Mesenchymal stem cell (in vitro differentiated cells and primary cell): Measurements from ENCODE around the gene EPHX1.
A peak's percentile ranks its signal among the peaks of the same experiment; 100 is the strongest.

Experiments used
- DNase-seq: peaks from one replicate; pipeline ENCODE4 v3.0.0-alpha.2; 2013
- H2AFZ ChIP-seq: one replicate; pipeline ENCODE4 v1.6.1; 2013; ENCODE audit warnings: low read depth, mild to moderate bottlenecking, control low read depth, inconsistent platforms, low read length, moderate library complexity
- H2AK5ac ChIP-seq: 2 replicates; pipeline ENCODE4 v1.6.1; 2013; ENCODE audit warnings: low read length, moderate library complexity, mild to moderate bottlenecking, inconsistent platforms; ENCODE audit not compliant: severe bottlenecking
- H2BK120ac ChIP-seq: one replicate; pipeline ENCODE4 v1.6.1; 2013; ENCODE audit warnings: low read depth, mild to moderate bottlenecking, inconsistent platforms, low read length, moderate library complexity
- H2BK12ac ChIP-seq, 2 experiments: one replicate each; pipeline ENCODE4 v1.6.1; 2013; ENCODE audit warnings: inconsistent platforms in 2 of 2, low read length in 2 of 2, mild to moderate bottlenecking in 2 of 2, moderate library complexity in 2 of 2, control low read depth in 1 of 2
- H2BK15ac ChIP-seq: one replicate; pipeline ENCODE4 v1.6.1; 2013; ENCODE audit warnings: mild to moderate bottlenecking, low read depth, inconsistent platforms; ENCODE audit not compliant: poor library complexity, severe bottlenecking
- H2BK5ac ChIP-seq: 2 replicates; pipeline ENCODE4 v1.6.1; 2013; ENCODE audit warnings: low read depth, mild to moderate bottlenecking, low read length, control low read depth, inconsistent platforms; ENCODE audit not compliant: poor library complexity, severe bottlenecking
- H3K14ac ChIP-seq, 2 experiments: one replicate each; pipeline ENCODE4 v1.6.1; 2013; ENCODE audit warnings: inconsistent platforms in 2 of 2, low read length in 2 of 2, control low read depth in 1 of 2, mild to moderate bottlenecking in 1 of 2, moderate library complexity in 1 of 2
- H3K18ac ChIP-seq, 2 experiments: one replicate each; pipeline ENCODE4 v1.6.1; 2013; ENCODE audit warnings: inconsistent platforms in 2 of 2, low read length in 2 of 2, control low read depth in 1 of 2, low read depth in 1 of 2, mild to moderate bottlenecking in 1 of 2
- H3K23ac ChIP-seq, 2 experiments: one replicate each; pipeline ENCODE4 v1.6.1; 2013; ENCODE audit warnings: inconsistent platforms in 2 of 2, low read length in 2 of 2, mild to moderate bottlenecking in 2 of 2, moderate library complexity in 2 of 2, control low read depth in 1 of 2
- H3K27ac ChIP-seq: 2 replicates; pipeline ENCODE4 v1.5.1; 2013; ENCODE audit warnings: mild to moderate bottlenecking, moderate library complexity, low read length, control low read depth, inconsistent platforms; ENCODE audit not compliant: poor library complexity, severe bottlenecking
- H3K27me3 ChIP-seq, 2 experiments: 2 replicates each; pipeline versions ENCODE4 v1.6.1 to v1.7.0; 2013; ENCODE audit warnings: low read length in 2 of 2, mild to moderate bottlenecking in 2 of 2, moderate library complexity in 2 of 2, control low read depth in 1 of 2, inconsistent platforms in 1 of 2; ENCODE audit not compliant: control insufficient read depth in 1 of 2, insufficient read depth in 1 of 2
- H3K36me3 ChIP-seq, 2 experiments: 2 replicates each; pipeline versions ENCODE4 v1.6.1 to v1.7.0; 2013; ENCODE audit warnings: low read length in 2 of 2, control low read depth in 1 of 2, inconsistent platforms in 1 of 2, low read depth in 1 of 2, mild to moderate bottlenecking in 1 of 2; ENCODE audit not compliant: insufficient read depth in 2 of 2, control insufficient read depth in 1 of 2
- H3K4ac ChIP-seq, 2 experiments: one replicate each; pipeline ENCODE4 v1.6.1; 2013; ENCODE audit warnings: inconsistent platforms in 2 of 2, low read length in 2 of 2, mild to moderate bottlenecking in 2 of 2, moderate library complexity in 2 of 2, control low read depth in 1 of 2, low read depth in 1 of 2
- H3K4me1 ChIP-seq: 2 replicates; pipeline ENCODE4 v1.6.1; 2013; ENCODE audit warnings: low read depth, low read length, control low read depth; ENCODE audit not compliant: control insufficient read depth, insufficient read depth
- H3K4me2 ChIP-seq: 2 replicates; pipeline ENCODE4 v1.6.1; 2013; ENCODE audit warnings: low read length, mild to moderate bottlenecking, inconsistent platforms; ENCODE audit not compliant: poor library complexity, severe bottlenecking
- H3K4me3 ChIP-seq, 2 experiments: 2 replicates each; pipeline versions ENCODE4 v1.5.1 to v1.7.0; 2013; ENCODE audit warnings: low read length in 2 of 2, mild to moderate bottlenecking in 2 of 2, control low read depth in 1 of 2, low read depth in 1 of 2; ENCODE audit not compliant: insufficient read depth in 1 of 2
- H3K79me1 ChIP-seq: replicated peaks from 2 replicates; pipeline ENCODE4 v1.6.1; 2013; ENCODE audit warnings: mild to moderate bottlenecking, control low read depth, low read length, inconsistent platforms; ENCODE audit not compliant: poor library complexity, severe bottlenecking
- H3K9ac ChIP-seq: 2 replicates; pipeline ENCODE4 v1.7.0; 2013; ENCODE audit warnings: mild to moderate bottlenecking, low read length, moderate library complexity
- H3K9me3 ChIP-seq: 2 replicates; pipeline ENCODE4 v1.7.0; 2013; ENCODE audit warnings: mild to moderate bottlenecking, low read length; ENCODE audit not compliant: control insufficient read depth
- H4K8ac ChIP-seq: one replicate; pipeline ENCODE4 v1.6.1; 2013; ENCODE audit warnings: inconsistent platforms, mild to moderate bottlenecking, low read length, moderate library complexity
- H4K91ac ChIP-seq: one replicate; pipeline ENCODE4 v1.6.1; 2013; ENCODE audit warnings: mild to moderate bottlenecking, low read length, inconsistent platforms
- WGBS: methylation state at CpG from one replicate; pipeline ENCODE4 v1.1.7; 2013; ENCODE audit warnings: mixed read lengths; 5-methylcytosine and 5-hydroxymethylcytosine counted together

EPHX1 gene

DNA sequence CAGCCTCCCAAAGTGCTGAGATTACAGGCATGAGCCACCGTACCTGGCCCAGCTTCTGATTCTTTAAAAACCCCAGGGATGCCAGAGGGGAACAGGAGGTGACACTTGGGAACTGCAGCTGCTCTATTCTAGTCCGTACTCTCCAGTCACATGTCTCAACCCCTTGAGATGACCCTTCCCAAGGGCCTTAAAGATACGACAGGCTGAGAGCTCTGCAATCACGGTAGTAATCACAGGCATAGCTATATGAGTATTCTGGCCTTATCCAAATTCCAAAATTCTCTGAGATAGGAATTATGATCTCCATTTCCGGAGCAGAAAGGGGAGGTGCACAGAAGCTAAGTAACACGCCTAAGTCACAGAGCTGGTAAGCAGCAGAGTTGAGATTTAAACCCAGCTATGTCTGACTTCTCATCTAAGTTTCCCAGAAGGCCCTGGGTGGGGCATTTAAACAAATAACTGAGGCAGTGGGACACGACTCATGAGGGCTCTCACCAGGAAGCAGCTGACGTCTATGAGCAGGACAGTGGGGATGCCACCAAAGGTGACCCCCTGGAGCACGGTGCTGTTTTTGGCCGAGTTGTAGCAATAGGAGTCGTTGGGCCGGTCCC, 67.1 kb downstream of the EPHX1 start:
- H3K4me2 ChIP-seq = no peak overlapping the region
- H3K4ac ChIP-seq = no peak overlapping the region
- no peak overlapping the region for H4K8ac ChIP-seq
- no peak overlapping the region for H2BK15ac ChIP-seq
- no peak for DNase-seq
- no peak overlapping the region for H2BK5ac ChIP-seq
- H3K14ac ChIP-seq = no peak overlapping the region
- no peak overlapping the region for H2BK120ac ChIP-seq
- H4K91ac ChIP-seq = no peak overlapping the region
- no peak overlapping the region for H3K4me3 ChIP-seq
- H3K4me1 ChIP-seq = peaks cover 20% of the 10 kb centered on the region
- peaks cover 26 to 38% of the 10 kb centered on the region in 2 experiments for H3K36me3 ChIP-seq
- no peak overlapping the region for H2BK12ac ChIP-seq
- WGBS = 93% methylated on average over 12 of the region's 12 CpGs
- no peak overlapping the region for H3K9ac ChIP-seq
- H3K79me1 ChIP-seq = peaks cover 26% of the 10 kb centered on the region
- no peak overlapping the region for H2AK5ac ChIP-seq
- no peaks in the 10 kb centered on the region for H3K9me3 ChIP-seq
- no peak overlapping the region for H3K18ac ChIP-seq
- no peak overlapping the region for H2AFZ ChIP-seq
- no peak overlapping the region for H3K27ac ChIP-seq
- no peak overlapping the region for H3K23ac ChIP-seq
- H3K27me3 ChIP-seq = no peaks in the 10 kb centered on the region

DNA sequence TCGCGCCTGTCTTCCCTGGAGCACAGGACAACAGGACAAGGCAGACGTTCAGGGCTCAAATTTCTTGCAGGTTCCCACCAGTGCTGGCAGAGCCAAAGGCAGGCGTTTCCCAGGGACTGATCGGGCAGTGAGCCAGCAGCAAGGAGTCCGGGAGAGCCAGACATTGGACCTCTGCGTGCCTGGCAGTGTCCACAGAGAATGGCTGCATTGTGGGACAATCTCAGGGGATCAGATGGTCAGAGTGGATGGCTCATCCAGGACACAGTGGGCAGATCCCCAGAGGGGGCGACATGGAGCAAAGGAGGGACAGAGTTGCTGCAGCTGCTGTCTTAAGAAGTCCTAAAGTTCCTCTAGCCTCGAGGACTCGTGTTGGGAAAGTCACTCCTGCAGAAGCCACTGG, 67.7 kb downstream of the EPHX1 start:
- peak; percentile 66 for DNase-seq
- Histone ChIP-seq H3K4me3 (no peak overlapping the region), H3K9ac (peak overlapping the region; percentile 4), H3K79me1 (peaks cover 27% of the 10 kb centered on the region), H3K36me3 (peaks cover 26 to 36% of the 10 kb centered on the region in 2 experiments), H2BK5ac (no peak overlapping the region), H3K27ac (no peak overlapping the region), H4K91ac (no peak overlapping the region), H4K8ac (no peak overlapping the region), H3K4me2 (no peak overlapping the region), H3K23ac (no peak overlapping the region), H2BK120ac (no peak overlapping the region), H2AFZ (no peak overlapping the region), H3K4ac (no peak overlapping the region), H3K18ac (no peak overlapping the region), H2BK15ac (no peak overlapping the region), H2AK5ac (no peak overlapping the region), H3K27me3 (no peaks in the 10 kb centered on the region), H3K14ac (no peak overlapping the region), H3K9me3 (no peaks in the 10 kb centered on the region), H2BK12ac (no peak overlapping the region), H3K4me1 (peaks cover 20% of the 10 kb centered on the region)
- WGBS = 74% methylated on average over 10 of the region's 10 CpGs

DNA sequence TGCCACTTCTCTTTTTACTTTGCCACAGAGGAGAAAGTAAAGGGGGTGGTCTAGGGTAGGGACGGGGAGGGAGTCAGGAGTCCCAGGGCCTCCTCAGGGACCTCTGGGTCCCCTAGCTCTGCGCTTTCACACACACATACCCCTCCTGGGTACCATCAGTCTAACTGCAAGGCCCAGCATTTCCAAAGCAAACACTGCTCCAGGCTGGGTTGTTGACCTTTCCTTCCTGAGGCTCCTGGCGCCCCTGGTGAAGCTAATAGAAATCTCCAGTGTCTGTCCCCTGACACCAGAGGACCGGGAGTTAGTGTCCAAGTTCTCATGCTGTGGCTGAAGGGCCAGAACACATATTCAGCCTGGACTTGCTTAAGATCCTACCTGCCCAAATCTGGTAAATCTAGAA, 68.4 kb downstream of the EPHX1 start:
- H3K9me3 ChIP-seq = no peaks in the 10 kb centered on the region
- no peak overlapping the region for H3K4me2 ChIP-seq
- H2BK120ac ChIP-seq = no peak overlapping the region
- no peak overlapping the region for H3K23ac ChIP-seq
- WGBS = 83% methylated on average over 4 of the region's 4 CpGs
- no peak overlapping the region for H2AK5ac ChIP-seq
- H3K4me1 ChIP-seq = peaks cover 23% of the 10 kb centered on the region
- DNase-seq = no peak
- H3K4ac ChIP-seq = no peak overlapping the region
- H2BK12ac ChIP-seq = no peak overlapping the region
- H3K14ac ChIP-seq = no peak overlapping the region
- H3K36me3 ChIP-seq = peaks cover 22 to 29% of the 10 kb centered on the region in 2 experiments
- no peak overlapping the region for H3K4me3 ChIP-seq
- no peaks in the 10 kb centered on the region for H3K27me3 ChIP-seq
- no peak overlapping the region for H3K27ac ChIP-seq
- H3K79me1 ChIP-seq = peaks cover 28% of the 10 kb centered on the region
- H3K18ac ChIP-seq = no peak overlapping the region
- no peak overlapping the region for H3K9ac ChIP-seq
- no peak overlapping the region for H2AFZ ChIP-seq
- no peak overlapping the region for H2BK15ac ChIP-seq
- H2BK5ac ChIP-seq = no peak overlapping the region
- no peak overlapping the region for H4K8ac ChIP-seq
- no peak overlapping the region for H4K91ac ChIP-seq

DNA sequence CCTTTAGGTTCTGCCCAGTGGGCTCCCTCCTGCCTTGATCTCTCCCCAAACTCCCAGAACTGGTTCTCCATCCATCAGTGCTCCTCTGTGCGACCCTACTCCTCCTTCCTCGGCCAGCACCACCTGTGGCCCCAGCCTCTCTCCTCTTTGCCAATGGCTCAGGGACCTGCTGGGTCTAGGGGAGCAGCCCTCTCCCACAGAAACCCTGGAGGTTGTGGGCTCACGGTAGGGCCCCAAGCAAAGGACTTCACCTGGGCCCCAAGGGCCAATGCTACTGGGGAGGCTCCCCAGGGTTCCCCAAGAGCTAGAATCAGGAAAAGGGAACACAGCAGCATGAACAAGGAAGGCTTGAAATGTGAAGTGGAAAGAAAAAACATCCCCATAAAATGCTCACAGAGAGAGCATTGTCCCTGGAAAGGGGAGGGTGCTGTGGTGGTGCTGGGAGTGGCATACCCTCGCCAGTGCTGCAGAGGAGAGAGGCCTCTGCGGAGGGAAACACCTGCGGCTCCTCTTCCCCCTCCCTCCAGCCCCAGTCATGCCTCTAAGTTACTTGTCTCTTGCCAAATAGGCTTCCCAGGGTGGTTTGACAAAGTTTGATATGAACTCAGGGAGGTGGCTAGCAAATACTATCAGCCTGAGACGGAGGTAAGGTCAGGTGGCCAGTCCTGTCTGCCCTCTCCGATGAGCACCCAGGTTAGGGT, 69.7 kb downstream of the EPHX1 start:
- H3K27me3 ChIP-seq = no peaks in the 10 kb centered on the region
- peaks cover 26% of the 10 kb centered on the region for H3K4me1 ChIP-seq
- no peak overlapping the region for H3K14ac ChIP-seq
- no peak overlapping the region for H2BK5ac ChIP-seq
- no peak overlapping the region for H2AFZ ChIP-seq
- no peak overlapping the region for H3K18ac ChIP-seq
- H3K27ac ChIP-seq = no peak overlapping the region
- H3K36me3 ChIP-seq = peaks cover 9 to 16% of the 10 kb centered on the region in 2 experiments
- H2AK5ac ChIP-seq = no peak overlapping the region
- H3K9me3 ChIP-seq = no peaks in the 10 kb centered on the region
- H3K4me3 ChIP-seq = no peak overlapping the region
- no peak overlapping the region for H3K9ac ChIP-seq
- H3K4ac ChIP-seq = no peak overlapping the region
- H4K91ac ChIP-seq = no peak overlapping the region
- 99% methylated on average over 5 of the region's 8 CpGs for WGBS
- DNase-seq = no peak
- H2BK12ac ChIP-seq = no peak overlapping the region
- H3K79me1 ChIP-seq = peaks cover 30% of the 10 kb centered on the region
- H3K23ac ChIP-seq = no peak overlapping the region
- H4K8ac ChIP-seq = no peak overlapping the region
- H2BK120ac ChIP-seq = no peak overlapping the region
- H3K4me2 ChIP-seq = no peak overlapping the region
- H2BK15ac ChIP-seq = no peak overlapping the region
